Right renal pelvis (tissue), 4 donors: ENCODE results near the gene ALAS1. TPM values are rescaled to one million over a fixed set of nuclear protein-coding genes. Genes with fewer than 3 reads are reported as not detected.

ENCODE experiments used
- DNase-seq, 4 donors: peaks; one replicate each; pipeline ENCODE4 v3.0.0-alpha.2; 2013; ENCODE audit warnings: low read depth in 4 of 4, low spot score in 3 of 4, missing footprints in 1 of 4
- polyA plus RNA-seq, 4 donors: library from polyadenylated mRNA; unstranded; fragments of 120-200 nt; gene quantifications; one replicate each; pipeline ENCODE4 v1.2.1, GENCODE V29; 2013; ENCODE audit not compliant: insufficient read length in 4 of 4

ALAS1 gene
- polyA plus RNA-seq, 4 donors: 46.2 to 53.4 (median 48.1) TPM

- no peak for DNase-seq
Measured at GRCh38 chr3:52218937-52219650, 21.1 kb downstream of the ALAS1 start.

- DNase-seq: no peak
Measured at GRCh38 chr3:52220380-52221026, 22.5 kb downstream of the ALAS1 start.

- DNase-seq: no peak
Measured at GRCh38 chr3:52221141-52221562, 23.2 kb downstream of the ALAS1 start.

- no peak for DNase-seq
Measured at GRCh38 chr3:52221563-52222318, 23.8 kb downstream of the ALAS1 start.

GRCh38 chr3:52222319-52223221, 24.6 kb downstream of the ALAS1 start:
- no peak for DNase-seq

GRCh38 chr3:52223449-52224408, 25.8 kb downstream of the ALAS1 start:
- no peak for DNase-seq

GRCh38 chr3:52225452-52226228, 27.7 kb downstream of the ALAS1 start, which contains the start of gene TLR9:
TLR9 (minus strand) TSS chr3:52225645; CDS start chr3:52225529, 116 bp downstream.
- no peak for DNase-seq

GRCh38 chr3:52226229-52226817, 28.4 kb downstream of the ALAS1 start:
- DNase-seq: no peak

GRCh38 chr3:52227117-52227516, 29.2 kb downstream of the ALAS1 start:
- DNase-seq: no peak

GRCh38 chr3:52227766-52228165, 29.8 kb downstream of the ALAS1 start:
- DNase-seq: no peak

- DNase-seq: no peak
Measured at GRCh38 chr3:52228266-52228665, 30.3 kb downstream of the ALAS1 start.

GRCh38 chr3:52228751-52229291, 30.9 kb downstream of the ALAS1 start:
- no peak for DNase-seq

- no peak for DNase-seq
Measured at GRCh38 chr3:52229656-52230055, 31.7 kb downstream of the ALAS1 start.

GRCh38 chr3:52230461-52230860, 32.5 kb downstream of the ALAS1 start:
- no peak for DNase-seq

GRCh38 chr3:52230889-52231499, 33.0 kb downstream of the ALAS1 start:
- DNase-seq: no peak

- no peak for DNase-seq
Measured at GRCh38 chr3:52231502-52232278, 33.7 kb downstream of the ALAS1 start.
